ENCODE data around the gene RNF8.

DNA sequence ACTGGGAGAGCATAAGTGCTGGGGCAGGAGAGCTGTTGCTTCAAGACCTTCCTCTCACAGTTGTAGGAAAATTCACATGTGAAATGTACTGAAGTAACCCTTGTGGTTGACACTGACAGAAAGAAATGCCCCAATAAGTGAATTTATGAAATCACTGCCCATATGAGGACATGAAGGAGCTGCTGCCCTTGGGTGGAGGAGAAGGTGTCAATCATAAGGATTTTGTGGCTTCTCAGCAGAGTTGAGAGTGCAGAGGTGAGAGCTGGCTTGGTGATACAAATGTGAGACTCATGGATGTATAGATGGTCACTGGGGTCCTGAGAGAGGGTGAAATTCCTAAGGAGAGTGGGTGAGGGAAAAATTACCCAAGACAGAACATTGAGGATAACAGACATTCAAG, 45.3 kb downstream of the RNF8 start:
- TF ChIP-seq CTCF (IDR thresholded peaks at IDR 0.05), result no peak
- no peak for TF ChIP-seq POLR2A (IDR thresholded peaks at IDR 0.05)
